Esophagus muscularis mucosa (tissue), 3 donors: ENCODE data around the gene MAPK13.

ENCODE experiments used
- POLR2A ChIP-seq: fragments of 450-650 bp; IDR thresholded peaks from one replicate; pipeline ENCODE4 v1.6.1; 2017; ENCODE audit warnings: antibody characterized with exemption, moderate library complexity, mild to moderate bottlenecking, low read depth
- POLR2AphosphoS5 ChIP-seq, 2 donors: sonication (generic); formaldehyde crosslinking; IDR thresholded peaks; one replicate each; pipeline ENCODE4 v1.6.1; 2017; ENCODE audit warnings: antibody characterized with exemption in 2 of 2
- TF ChIP-seq, protein P1 (sequence below), 3 experiments: fragments of 200-600 bp in 2 of 3; fragments of 450-650 bp in 1 of 3; sonication (generic) in 2 of 3; IDR thresholded peaks; one replicate each; pipeline ENCODE4 v1.5.1; 2017 to 2019; ENCODE audit warnings: antibody characterized with exemption in 3 of 3, mild to moderate bottlenecking in 2 of 3, moderate library complexity in 1 of 3

DNA sequence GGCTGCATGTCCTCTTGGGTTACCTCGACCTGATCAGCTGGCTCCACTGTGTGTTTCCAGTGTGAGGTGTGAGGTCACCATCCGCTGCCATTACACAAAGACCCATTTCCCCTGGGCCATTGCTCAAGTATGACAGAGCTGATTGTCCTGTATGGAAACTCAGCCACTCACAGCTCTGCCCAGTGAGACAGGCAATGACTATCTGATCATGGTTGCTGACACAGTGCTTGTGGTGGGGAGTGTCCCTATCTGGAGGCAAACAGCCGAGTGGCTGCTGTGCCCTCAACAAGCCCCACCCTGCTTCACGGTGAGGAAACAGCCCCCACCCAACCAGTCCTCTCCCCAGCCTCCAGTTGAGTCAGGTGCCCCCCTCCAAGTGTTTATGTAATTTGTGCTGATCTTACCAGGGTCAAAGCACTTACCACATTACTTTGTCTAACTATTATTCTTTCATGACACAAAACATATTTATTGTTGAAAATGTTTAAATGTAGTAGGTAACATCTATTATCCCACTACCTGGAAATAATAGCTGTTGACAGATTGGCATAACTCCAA lies 11.7 kb upstream of the MAPK13 start:
- TF ChIP-seq, protein P1, sequence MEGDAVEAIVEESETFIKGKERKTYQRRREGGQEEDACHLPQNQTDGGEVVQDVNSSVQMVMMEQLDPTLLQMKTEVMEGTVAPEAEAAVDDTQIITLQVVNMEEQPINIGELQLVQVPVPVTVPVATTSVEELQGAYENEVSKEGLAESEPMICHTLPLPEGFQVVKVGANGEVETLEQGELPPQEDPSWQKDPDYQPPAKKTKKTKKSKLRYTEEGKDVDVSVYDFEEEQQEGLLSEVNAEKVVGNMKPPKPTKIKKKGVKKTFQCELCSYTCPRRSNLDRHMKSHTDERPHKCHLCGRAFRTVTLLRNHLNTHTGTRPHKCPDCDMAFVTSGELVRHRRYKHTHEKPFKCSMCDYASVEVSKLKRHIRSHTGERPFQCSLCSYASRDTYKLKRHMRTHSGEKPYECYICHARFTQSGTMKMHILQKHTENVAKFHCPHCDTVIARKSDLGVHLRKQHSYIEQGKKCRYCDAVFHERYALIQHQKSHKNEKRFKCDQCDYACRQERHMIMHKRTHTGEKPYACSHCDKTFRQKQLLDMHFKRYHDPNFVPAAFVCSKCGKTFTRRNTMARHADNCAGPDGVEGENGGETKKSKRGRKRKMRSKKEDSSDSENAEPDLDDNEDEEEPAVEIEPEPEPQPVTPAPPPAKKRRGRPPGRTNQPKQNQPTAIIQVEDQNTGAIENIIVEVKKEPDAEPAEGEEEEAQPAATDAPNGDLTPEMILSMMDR (IDR thresholded peaks at IDR 0.05), result no peak
- TF ChIP-seq POLR2AphosphoS5 (IDR thresholded peaks at IDR 0.05) (no peak), POLR2A (no peak)
